Calu3 (cell line): Measurements from ENCODE around the gene MAP2K4. TPM values are rescaled to one million over a fixed set of nuclear protein-coding genes. Genes with fewer than 3 reads are reported as not detected.

Source experiments
- BruUV-seq: library from RNA; stranded (reverse); fragments of 400-500 nt; replicated peaks from 2 replicates; lab custom pipeline; 2021; lab: Mats Ljungman, UMichigan
- CTCF ChIA-PET: fragments of 300-600 bp; sonication (Branson Sonifier 250); formaldehyde crosslinking; loops from one replicate; lab custom pipeline; 2022; ENCODE audit warnings: antibody characterized with exemption; lab: Charles Lee
- DNase-seq: peaks from one replicate; pipeline ENCODE4 v3.0.0; 2022
- H3K27ac Mint-ChIP-seq: one replicate; pipeline ENCODE4 v1.8.0; 2022; ENCODE audit warnings: mixed read lengths; ENCODE audit not compliant: unreplicated experiment
- H3K27me3 Mint-ChIP-seq: one replicate; pipeline ENCODE4 v1.8.0; 2022; ENCODE audit warnings: mixed read lengths; ENCODE audit not compliant: unreplicated experiment
- H3K36me3 Mint-ChIP-seq: one replicate; pipeline ENCODE4 v1.8.0; 2022; ENCODE audit warnings: mild to moderate bottlenecking, moderate library complexity, mixed read lengths; ENCODE audit not compliant: insufficient read depth, unreplicated experiment
- H3K4me1 Mint-ChIP-seq: one replicate; pipeline ENCODE4 v1.8.0; 2022; ENCODE audit warnings: mild to moderate bottlenecking, low read depth, mixed read lengths; ENCODE audit not compliant: unreplicated experiment
- H3K4me3 Mint-ChIP-seq: one replicate; pipeline ENCODE4 v1.8.0; 2022; ENCODE audit warnings: mild to moderate bottlenecking, low read depth, moderate library complexity, mixed read lengths; ENCODE audit not compliant: unreplicated experiment
- H3K9me3 Mint-ChIP-seq: one replicate; pipeline ENCODE4 v1.8.0; 2022; ENCODE audit warnings: low read depth, mixed read lengths; ENCODE audit not compliant: unreplicated experiment
- CTCF ChIP-seq: fragments of 200-600 bp; IDR thresholded peaks from one replicate; pipeline ENCODE4 v1.8.0; 2022; ENCODE audit warnings: antibody characterized with exemption; ENCODE audit not compliant: unreplicated experiment
- intact Hi-C: fragments of 100-400 bp; cut with micrococcal nuclease; formaldehyde crosslinking; loops from one replicate; pipeline ENCODE4 v1.10.0; 2022; ENCODE audit not compliant: unreplicated experiment
- total RNA-seq: library from RNA; stranded (reverse); gene quantifications from 2 replicates; pipeline ENCODE4 v1.2.3, GENCODE V29; 2022

The MAP2K4 gene
- total RNA-seq, 1 experiment from 2014 or later: 16.1 TPM

DNA sequence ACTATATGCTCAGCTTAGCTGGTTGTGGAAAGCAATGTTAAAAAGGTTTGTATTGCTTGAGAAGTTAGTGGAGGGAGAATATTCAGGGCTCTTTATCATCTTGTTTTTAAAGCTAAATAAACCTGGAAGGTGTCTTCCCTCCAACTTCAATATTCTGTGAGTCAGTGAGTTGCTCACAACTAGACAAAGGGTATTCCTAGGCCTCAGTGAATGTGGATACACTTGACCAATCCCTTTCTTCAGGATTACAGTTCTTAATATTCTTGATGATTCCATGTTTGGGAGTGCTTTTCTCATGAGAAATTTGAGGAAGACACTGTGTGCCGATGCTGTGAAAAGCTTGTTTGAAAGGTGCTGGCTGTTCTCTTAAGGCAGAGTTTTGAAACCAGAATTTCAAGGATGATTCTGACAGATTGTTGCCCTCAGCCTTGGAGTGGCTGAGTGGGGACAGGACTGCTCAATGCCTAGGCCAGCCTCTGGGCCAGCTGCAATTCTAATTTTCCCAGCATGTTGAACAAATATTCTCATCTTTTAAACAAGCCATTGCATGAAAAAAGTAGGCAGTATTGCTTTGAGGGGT lies 30.1 kb downstream of the MAP2K4 start:
- H3K27ac Mint-ChIP-seq: no peak overlapping the region
- H3K4me3 Mint-ChIP-seq: no peak overlapping the region
- CTCF ChIA-PET: no interaction called here
- H3K27me3 Mint-ChIP-seq: no peaks in the 10 kb centered on the region
- H3K4me1 Mint-ChIP-seq: peaks cover 30% of the 10 kb centered on the region
- no peak for DNase-seq
- H3K36me3 Mint-ChIP-seq: no peaks in the 10 kb centered on the region
- no peaks in the 10 kb centered on the region for H3K9me3 Mint-ChIP-seq
- intact Hi-C loops: no loop called here
- BruUV-seq: no TSS peak
- no peak for TF ChIP-seq CTCF

GRCh38 chr17:12053552-12053951 lies 32.9 kb downstream of the MAP2K4 start:
- CTCF ChIA-PET: no interaction called here

GRCh38 chr17:12055889-12056288 lies 35.2 kb downstream of the MAP2K4 start:
- Mint-ChIP-seq H3K27me3 (no peaks in the 10 kb centered on the region), H3K4me1 (no peaks in the 10 kb centered on the region), H3K4me3 (no peak overlapping the region), H3K36me3 (no peaks in the 10 kb centered on the region), H3K9me3 (no peaks in the 10 kb centered on the region), H3K27ac (no peak overlapping the region)
- no peak for DNase-seq
- CTCF ChIA-PET: no interaction called here
- intact Hi-C loops: no loop called here
- BruUV-seq: no TSS peak
- TF ChIP-seq CTCF: no peak

More at GRCh38 chr17:12053552-12053951, 32.9 kb downstream of the MAP2K4 start:
- intact Hi-C loops: no loop called here
- Mint-ChIP-seq H3K4me1 (peaks cover 10% of the 10 kb centered on the region), H3K27me3 (no peaks in the 10 kb centered on the region), H3K27ac (no peak overlapping the region), H3K36me3 (no peaks in the 10 kb centered on the region), H3K4me3 (no peak overlapping the region), H3K9me3 (no peaks in the 10 kb centered on the region)
- no peak for TF ChIP-seq CTCF
- no TSS peak for BruUV-seq
- no peak for DNase-seq

- H3K9me3 Mint-ChIP-seq: no peaks in the 10 kb centered on the region
These were observed 36.8 kb downstream of the MAP2K4 start for GRCh38 chr17:12057520-12057919.

More at GRCh38 chr17:12057520-12057919, 36.8 kb downstream of the MAP2K4 start:
- BruUV-seq: no TSS peak
- Mint-ChIP-seq H3K4me3 (no peak overlapping the region), H3K36me3 (no peaks in the 10 kb centered on the region), H3K4me1 (no peaks in the 10 kb centered on the region), H3K27ac (no peak overlapping the region), H3K27me3 (no peaks in the 10 kb centered on the region)
- TF ChIP-seq CTCF: no peak
- no peak for DNase-seq
- CTCF ChIA-PET: no interaction called here
- intact Hi-C loops: no loop called here
